GM10266 (cell line): ENCODE measurements around the gene PSKH1.
A peak's percentile ranks its signal among the peaks of the same experiment; 100 is the strongest.

Experiments used
- DNase-seq: peaks from one replicate; pipeline ENCODE4 v3.0.0; 2012; ENCODE audit errors: extremely low spot score
- CTCF ChIP-seq: IDR thresholded peaks from 2 replicates; pipeline ENCODE4 v1.5.1; 2012; ENCODE audit warnings: mild to moderate bottlenecking, low read depth; ENCODE audit not compliant: control insufficient read depth, insufficient read depth; ENCODE audit errors: missing control alignments

The PSKH1 gene

DNA sequence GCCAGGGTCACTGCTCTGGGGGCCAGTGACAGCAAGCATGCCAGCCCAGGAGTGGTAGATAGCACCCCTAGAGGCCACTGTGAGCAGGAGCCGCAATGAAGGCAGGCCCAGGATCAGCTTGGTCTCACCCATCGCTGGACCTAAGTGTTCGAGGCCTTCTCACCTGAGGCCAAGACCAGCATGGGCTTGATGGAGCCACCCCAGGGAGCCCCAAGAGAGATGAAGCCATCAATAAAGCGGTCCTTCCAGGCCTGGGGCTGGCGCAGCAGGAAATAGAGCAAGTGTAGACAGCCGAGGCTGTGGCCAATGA, 49.1 kb downstream of the PSKH1 start:
- TF ChIP-seq CTCF = peak; percentile 79
- peak; percentile 76 for DNase-seq

DNA sequence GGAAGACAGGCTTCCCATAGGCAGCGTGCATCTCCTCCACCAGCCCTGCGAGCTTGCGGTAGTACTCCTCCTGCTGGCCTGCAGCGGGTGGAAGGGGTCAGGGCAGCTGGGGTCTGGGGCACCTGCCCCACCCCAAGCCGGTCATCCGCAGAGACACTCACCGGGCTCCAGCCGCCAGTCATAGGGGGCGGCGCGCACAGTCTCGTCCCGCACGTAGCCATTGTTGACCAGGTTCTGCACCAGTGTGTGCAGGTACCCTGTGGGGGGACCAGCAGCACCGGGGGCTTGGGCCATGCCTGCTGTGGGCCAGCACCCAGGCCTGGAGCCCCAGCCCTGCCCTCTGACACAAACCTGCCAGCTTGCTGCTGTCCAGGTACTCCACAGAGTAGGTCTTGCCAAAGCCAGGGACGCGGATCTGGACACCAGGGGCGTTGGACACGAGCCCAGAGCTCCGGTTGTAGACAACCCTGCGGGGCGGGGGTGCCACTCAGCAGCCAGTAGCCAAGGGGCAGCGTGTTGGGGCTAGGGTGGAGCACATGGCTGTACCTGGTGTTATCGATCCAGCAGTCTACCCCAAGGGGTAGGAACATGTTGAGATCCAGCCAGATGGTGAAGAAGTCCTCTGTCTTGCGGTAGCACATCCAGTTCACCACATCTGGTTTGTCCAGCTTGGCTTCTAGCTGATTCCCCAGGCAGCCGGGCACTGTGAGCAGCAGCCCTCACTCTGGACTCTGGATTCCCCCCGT, 49.6 kb downstream of the PSKH1 start:
- no peak for DNase-seq
- no peak for TF ChIP-seq CTCF

GRCh38 chr16:67943256-67943618, 50.2 kb downstream of the PSKH1 start:
- no peak for DNase-seq
- TF ChIP-seq CTCF = no peak

DNA sequence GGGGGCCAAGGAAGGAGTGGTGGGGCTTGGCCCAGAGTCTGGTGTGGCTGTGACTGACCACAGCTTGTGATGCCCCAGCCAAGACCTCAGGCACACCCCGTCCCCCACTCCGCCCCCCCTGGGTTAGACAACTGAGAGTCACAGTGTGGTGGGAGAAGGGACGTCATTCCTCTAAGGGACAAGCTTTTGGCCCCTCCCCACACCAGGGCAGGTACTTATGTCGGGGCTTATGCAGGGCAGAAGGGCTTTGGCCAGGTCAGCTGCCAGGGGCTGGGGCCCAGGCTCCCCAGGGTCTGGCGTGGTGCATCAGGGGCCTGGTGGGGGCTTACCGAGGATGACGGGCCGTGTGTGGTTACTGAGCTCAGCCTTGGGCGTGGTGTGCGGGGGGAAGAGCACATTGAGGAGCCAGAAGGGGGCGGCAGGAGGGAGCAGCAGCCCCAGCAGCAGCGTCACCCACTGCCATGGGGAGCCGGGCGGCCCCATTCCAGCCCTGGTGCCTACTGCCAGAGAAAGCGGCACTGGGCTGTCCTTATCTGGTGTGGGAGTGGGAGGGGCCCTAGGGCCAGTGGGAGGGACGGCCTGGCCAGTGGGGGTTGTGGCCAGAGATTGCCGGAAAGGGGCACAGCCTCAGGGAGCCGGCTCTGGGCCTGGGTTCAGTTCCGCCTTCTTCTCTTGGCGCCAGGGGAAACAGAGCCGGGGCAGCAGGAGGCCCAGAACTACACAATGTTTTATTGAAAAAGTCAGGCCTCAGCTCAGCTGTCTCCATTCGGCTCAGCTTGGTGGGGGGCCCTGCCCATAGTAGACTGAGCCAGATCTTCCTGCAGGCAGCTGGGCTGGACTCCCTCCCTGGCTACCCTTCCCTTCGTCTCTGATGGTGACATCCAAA, 50.8 kb downstream of the PSKH1 start, which contains the start of gene LCAT:
LCAT (minus strand) TSS at position 502 of the 886 bp plus-strand sequence; CDS start at position 483, 19 bp downstream.
- DNase-seq = no peak
- no peak for TF ChIP-seq CTCF

GRCh38 chr16:67944690-67945391, 51.8 kb downstream of the PSKH1 start:
- no peak for DNase-seq
- TF ChIP-seq CTCF = no peak

GRCh38 chr16:67945392-67945933, 52.4 kb downstream of the PSKH1 start:
- no peak for TF ChIP-seq CTCF
- DNase-seq = no peak
